ENCODE results near the gene CTNNA2.

CTNNA2 gene

DNA sequence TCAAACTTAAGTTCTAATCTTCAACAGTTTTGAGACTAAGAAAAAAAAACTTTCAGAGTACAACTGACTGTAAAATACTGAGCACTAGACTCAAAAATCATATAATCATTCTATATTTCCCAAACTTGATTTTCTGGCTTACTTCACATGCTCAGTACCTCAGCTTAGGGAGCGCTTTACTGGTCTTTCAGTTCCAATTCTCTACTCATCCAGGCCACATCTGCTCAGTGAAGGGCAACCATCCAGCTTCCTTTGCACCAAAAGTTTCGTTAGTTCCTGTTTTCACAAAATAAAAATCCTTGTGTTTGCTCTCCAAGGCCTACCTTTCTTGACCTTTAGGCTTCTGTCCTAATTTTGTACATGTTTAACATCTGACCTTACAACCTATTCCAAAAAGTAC lies 1079.3 kb downstream of the CTNNA2 start:
- Histone ChIP-seq H3K9ac (ENCODE audit: low read length) (no peak overlapping the region), H3K4me1 (ENCODE audit: control insufficient read depth, insufficient read depth, low read length) (no peaks in the 10 kb centered on the region), H3K4me3 (ENCODE audit: low read depth, low read length) (no peak overlapping the region), H3K27ac (ENCODE audit: low read depth, low read length) (no peak overlapping the region), H3K9me3 (ENCODE audit: control insufficient read depth, insufficient read depth, low read depth, low read length) (no peaks in the 10 kb centered on the region), H3K27me3 (ENCODE audit: control insufficient read depth, insufficient read depth, low read length) (no peaks in the 10 kb centered on the region), H3K36me3 (ENCODE audit: control insufficient read depth, insufficient read depth, low read length) (no peaks in the 10 kb centered on the region)

DNA sequence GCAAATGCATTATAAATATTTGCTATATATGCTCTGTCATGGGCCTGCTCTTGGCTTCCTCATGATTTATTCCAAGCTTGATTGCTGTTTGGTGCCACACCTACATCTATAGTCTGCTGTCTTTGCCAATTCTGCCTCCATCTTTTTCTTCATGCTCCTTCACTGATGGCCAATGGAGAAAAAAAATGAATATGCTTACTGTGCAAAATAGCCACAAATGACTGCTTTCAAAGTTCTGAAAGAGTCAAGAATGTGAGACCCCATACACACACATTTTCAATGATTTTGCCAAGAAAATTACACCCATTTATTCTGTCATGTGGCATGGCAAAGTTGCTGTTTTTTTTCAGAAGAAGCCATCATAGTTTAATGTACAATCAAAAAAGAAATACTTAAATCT lies 1097.3 kb downstream of the CTNNA2 start:
- Histone ChIP-seq H3K9me3 (ENCODE audit: control insufficient read depth, insufficient read depth, low read depth, low read length) (no peaks in the 10 kb centered on the region), H3K27ac (ENCODE audit: low read depth, low read length) (no peak overlapping the region), H3K9ac (ENCODE audit: low read length) (no peak overlapping the region), H3K36me3 (ENCODE audit: control insufficient read depth, insufficient read depth, low read length) (no peaks in the 10 kb centered on the region), H3K4me3 (ENCODE audit: low read depth, low read length) (no peak overlapping the region), H3K27me3 (ENCODE audit: control insufficient read depth, insufficient read depth, low read length) (no peaks in the 10 kb centered on the region), H3K4me1 (ENCODE audit: control insufficient read depth, insufficient read depth, low read length) (no peaks in the 10 kb centered on the region)

DNA sequence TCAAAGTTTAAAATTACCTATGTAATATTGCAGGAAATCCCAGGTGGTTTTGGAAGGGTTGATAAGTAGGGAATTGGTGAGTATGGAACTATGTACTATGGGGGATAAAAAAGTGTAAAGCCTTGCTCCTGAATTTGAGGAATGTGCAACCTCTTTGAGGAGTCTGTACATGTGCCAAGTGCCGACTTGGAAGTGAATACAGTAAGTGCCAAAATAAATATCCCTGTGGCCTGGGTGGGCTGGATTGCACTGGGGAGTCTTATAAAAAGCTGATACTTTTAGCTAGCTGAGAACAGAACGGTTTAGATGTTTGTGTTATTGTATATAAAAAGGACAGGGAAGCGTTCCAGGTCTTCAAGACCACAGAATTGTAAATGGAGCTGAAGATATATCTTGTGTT lies 1108.8 kb downstream of the CTNNA2 start:
- no peak overlapping the region for H3K9ac ChIP-seq (ENCODE audit: low read length)
- no peaks in the 10 kb centered on the region for H3K9me3 ChIP-seq (ENCODE audit: control insufficient read depth, insufficient read depth, low read depth, low read length)
- H3K36me3 ChIP-seq (ENCODE audit: control insufficient read depth, insufficient read depth, low read length): no peaks in the 10 kb centered on the region
- no peak overlapping the region for H3K4me3 ChIP-seq (ENCODE audit: low read depth, low read length)
- H3K27ac ChIP-seq (ENCODE audit: low read depth, low read length): no peak overlapping the region
- H3K4me1 ChIP-seq (ENCODE audit: control insufficient read depth, insufficient read depth, low read length): no peaks in the 10 kb centered on the region
- H3K27me3 ChIP-seq (ENCODE audit: control insufficient read depth, insufficient read depth, low read length): no peaks in the 10 kb centered on the region

DNA sequence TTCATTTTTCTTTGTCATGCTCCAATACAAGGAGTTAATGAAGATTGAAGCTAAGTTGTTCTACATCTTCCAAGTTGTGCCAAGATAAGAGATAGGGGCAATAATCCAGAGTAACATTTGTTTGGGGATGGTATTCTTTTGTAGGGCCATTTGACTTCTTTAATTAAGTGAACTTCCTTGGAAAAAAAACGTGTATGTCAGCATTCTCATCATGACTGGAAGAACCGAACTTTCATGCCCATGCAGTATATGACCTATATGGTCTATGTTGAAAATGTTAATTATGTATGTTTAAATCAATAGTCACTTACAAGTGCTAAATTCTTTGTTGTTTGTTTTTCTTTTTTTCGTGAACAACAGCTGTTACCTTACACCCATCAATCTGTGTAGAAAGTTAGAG lies 1111.2 kb downstream of the CTNNA2 start:
- Histone ChIP-seq H3K4me3 (ENCODE audit: low read depth, low read length) (no peak overlapping the region), H3K27me3 (ENCODE audit: control insufficient read depth, insufficient read depth, low read length) (no peaks in the 10 kb centered on the region), H3K9ac (ENCODE audit: low read length) (no peak overlapping the region), H3K27ac (ENCODE audit: low read depth, low read length) (no peak overlapping the region), H3K36me3 (ENCODE audit: control insufficient read depth, insufficient read depth, low read length) (no peaks in the 10 kb centered on the region), H3K9me3 (ENCODE audit: control insufficient read depth, insufficient read depth, low read depth, low read length) (no peaks in the 10 kb centered on the region), H3K4me1 (ENCODE audit: control insufficient read depth, insufficient read depth, low read length) (no peaks in the 10 kb centered on the region)

DNA sequence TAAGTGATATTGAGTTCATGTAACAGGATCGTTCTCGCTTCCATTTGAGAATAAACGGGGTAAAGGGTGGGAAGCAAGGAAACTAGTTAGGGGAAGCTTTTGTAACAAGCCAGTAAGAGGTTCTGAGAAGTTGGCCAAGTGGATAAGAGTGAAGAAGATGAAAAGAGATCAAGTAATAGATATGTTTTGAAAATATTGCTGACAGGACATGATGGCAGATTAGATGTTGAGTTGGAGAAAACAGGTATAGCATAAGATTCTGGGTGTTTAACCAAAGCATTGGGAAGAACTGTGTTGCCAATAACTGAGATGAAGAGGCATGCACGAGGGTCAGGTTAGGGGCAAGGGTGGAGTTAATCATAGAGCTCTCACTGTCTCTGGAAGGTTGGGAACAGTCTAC lies 1121.7 kb downstream of the CTNNA2 start:
- Histone ChIP-seq H3K27me3 (ENCODE audit: control insufficient read depth, insufficient read depth, low read length) (no peaks in the 10 kb centered on the region), H3K27ac (ENCODE audit: low read depth, low read length) (no peak overlapping the region), H3K4me3 (ENCODE audit: low read depth, low read length) (no peak overlapping the region), H3K9ac (ENCODE audit: low read length) (no peak overlapping the region), H3K36me3 (ENCODE audit: control insufficient read depth, insufficient read depth, low read length) (no peaks in the 10 kb centered on the region), H3K9me3 (ENCODE audit: control insufficient read depth, insufficient read depth, low read depth, low read length) (no peaks in the 10 kb centered on the region), H3K4me1 (ENCODE audit: control insufficient read depth, insufficient read depth, low read length) (no peaks in the 10 kb centered on the region)

DNA sequence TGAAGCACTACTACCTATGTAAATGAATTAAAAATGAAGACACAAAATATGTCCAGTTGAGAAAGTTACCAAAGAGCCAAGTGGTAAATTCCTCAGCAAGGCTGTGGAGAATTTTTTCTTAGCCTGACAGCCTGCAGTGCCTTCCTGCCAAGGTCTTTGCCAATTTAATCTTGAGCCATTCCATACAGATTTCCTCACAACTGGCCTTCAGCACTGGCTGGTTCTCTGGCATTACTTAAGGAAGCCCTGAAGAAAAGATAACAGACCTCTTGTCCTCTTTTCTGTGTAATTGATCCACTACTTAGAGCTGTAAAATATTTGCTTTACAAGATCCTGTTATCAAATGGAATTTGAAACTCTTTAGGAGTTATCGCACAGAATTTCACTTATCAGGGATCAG lies 1125.9 kb downstream of the CTNNA2 start:
- no peaks in the 10 kb centered on the region for H3K4me1 ChIP-seq (ENCODE audit: control insufficient read depth, insufficient read depth, low read length)
- no peaks in the 10 kb centered on the region for H3K9me3 ChIP-seq (ENCODE audit: control insufficient read depth, insufficient read depth, low read depth, low read length)
- H3K36me3 ChIP-seq (ENCODE audit: control insufficient read depth, insufficient read depth, low read length): no peaks in the 10 kb centered on the region
- H3K27ac ChIP-seq (ENCODE audit: low read depth, low read length): no peak overlapping the region
- H3K9ac ChIP-seq (ENCODE audit: low read length): no peak overlapping the region
- no peaks in the 10 kb centered on the region for H3K27me3 ChIP-seq (ENCODE audit: control insufficient read depth, insufficient read depth, low read length)
- no peak overlapping the region for H3K4me3 ChIP-seq (ENCODE audit: low read depth, low read length)

DNA sequence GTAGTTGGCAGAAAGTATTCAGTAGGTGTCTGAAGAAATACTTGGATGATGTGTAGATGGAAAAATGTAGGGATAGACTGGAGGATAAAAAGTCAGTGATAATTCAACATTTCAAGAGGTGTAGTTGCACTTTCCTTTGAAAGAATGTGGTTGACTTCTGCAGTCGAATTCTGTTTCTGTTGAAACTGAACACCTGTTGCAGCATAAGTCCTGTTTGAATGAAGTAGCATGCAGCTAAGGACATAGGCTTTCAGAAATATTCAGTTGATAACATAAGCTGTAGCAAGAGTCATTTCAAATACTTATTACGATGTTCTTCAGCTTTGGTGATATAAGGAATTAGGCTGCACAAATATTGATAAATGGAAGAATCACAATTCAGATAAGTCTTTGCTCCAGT lies 1129.6 kb downstream of the CTNNA2 start:
- H3K36me3 ChIP-seq (ENCODE audit: control insufficient read depth, insufficient read depth, low read length): no peaks in the 10 kb centered on the region
- H3K27me3 ChIP-seq (ENCODE audit: control insufficient read depth, insufficient read depth, low read length): no peaks in the 10 kb centered on the region
- H3K9ac ChIP-seq (ENCODE audit: low read length): no peak overlapping the region
- no peak overlapping the region for H3K4me3 ChIP-seq (ENCODE audit: low read depth, low read length)
- no peaks in the 10 kb centered on the region for H3K9me3 ChIP-seq (ENCODE audit: control insufficient read depth, insufficient read depth, low read depth, low read length)
- H3K27ac ChIP-seq (ENCODE audit: low read depth, low read length): no peak overlapping the region
- no peaks in the 10 kb centered on the region for H3K4me1 ChIP-seq (ENCODE audit: control insufficient read depth, insufficient read depth, low read length)

DNA sequence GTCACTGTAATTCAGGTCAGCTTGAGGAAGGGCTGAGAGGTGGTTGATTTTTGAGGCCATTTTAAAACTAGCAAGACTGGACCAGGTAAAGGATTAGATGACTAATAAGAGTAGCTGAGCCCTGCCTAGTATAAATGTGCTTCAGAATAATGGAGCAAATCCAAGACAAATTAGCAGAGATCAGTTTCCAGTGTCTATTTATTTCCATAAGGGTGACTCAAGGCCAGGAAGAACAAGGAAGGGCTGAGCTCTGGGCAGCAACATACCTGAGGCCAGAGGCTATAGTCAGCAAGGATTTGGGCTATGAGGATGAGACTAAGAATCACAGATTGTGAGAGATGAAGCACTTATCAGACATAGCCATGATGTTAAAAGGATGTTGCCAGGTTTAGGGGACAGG lies 1130.7 kb downstream of the CTNNA2 start:
- no peaks in the 10 kb centered on the region for H3K36me3 ChIP-seq (ENCODE audit: control insufficient read depth, insufficient read depth, low read length)
- no peaks in the 10 kb centered on the region for H3K9me3 ChIP-seq (ENCODE audit: control insufficient read depth, insufficient read depth, low read depth, low read length)
- no peaks in the 10 kb centered on the region for H3K4me1 ChIP-seq (ENCODE audit: control insufficient read depth, insufficient read depth, low read length)
- H3K27ac ChIP-seq (ENCODE audit: low read depth, low read length): no peak overlapping the region
- no peak overlapping the region for H3K9ac ChIP-seq (ENCODE audit: low read length)
- H3K27me3 ChIP-seq (ENCODE audit: control insufficient read depth, insufficient read depth, low read length): no peaks in the 10 kb centered on the region
- no peak overlapping the region for H3K4me3 ChIP-seq (ENCODE audit: low read depth, low read length)

DNA sequence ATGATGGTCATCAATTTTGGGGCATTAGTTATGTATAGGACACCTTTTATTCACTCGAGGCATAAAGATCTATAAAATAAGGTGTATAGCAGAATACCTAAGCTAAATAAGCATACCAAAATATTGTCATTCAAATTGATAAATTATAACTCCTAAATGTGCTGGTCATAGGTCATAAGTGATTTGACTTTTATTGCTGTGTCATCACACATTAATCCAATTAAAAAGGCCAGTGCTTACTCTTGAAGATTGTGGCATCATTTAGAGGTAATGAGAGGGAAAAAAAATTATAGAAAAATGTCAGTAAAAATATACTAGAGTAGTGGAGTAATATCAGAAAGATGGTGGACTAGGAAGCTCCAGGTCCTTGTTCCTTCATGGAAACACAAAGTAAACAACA lies 1138.6 kb downstream of the CTNNA2 start:
- peaks cover 6% of the 10 kb centered on the region; the same call in 1 of the 2 replicates for H3K9me3 ChIP-seq (ENCODE audit: control insufficient read depth, insufficient read depth, low read depth, low read length)
- H3K27me3 ChIP-seq (ENCODE audit: control insufficient read depth, insufficient read depth, low read length): no peaks in the 10 kb centered on the region
- H3K36me3 ChIP-seq (ENCODE audit: control insufficient read depth, insufficient read depth, low read length): no peaks in the 10 kb centered on the region
- no peaks in the 10 kb centered on the region for H3K4me1 ChIP-seq (ENCODE audit: control insufficient read depth, insufficient read depth, low read length)
- H3K4me3 ChIP-seq (ENCODE audit: low read depth, low read length): no peak overlapping the region
- H3K27ac ChIP-seq (ENCODE audit: low read depth, low read length): no peak overlapping the region
- H3K9ac ChIP-seq (ENCODE audit: low read length): no peak overlapping the region

DNA sequence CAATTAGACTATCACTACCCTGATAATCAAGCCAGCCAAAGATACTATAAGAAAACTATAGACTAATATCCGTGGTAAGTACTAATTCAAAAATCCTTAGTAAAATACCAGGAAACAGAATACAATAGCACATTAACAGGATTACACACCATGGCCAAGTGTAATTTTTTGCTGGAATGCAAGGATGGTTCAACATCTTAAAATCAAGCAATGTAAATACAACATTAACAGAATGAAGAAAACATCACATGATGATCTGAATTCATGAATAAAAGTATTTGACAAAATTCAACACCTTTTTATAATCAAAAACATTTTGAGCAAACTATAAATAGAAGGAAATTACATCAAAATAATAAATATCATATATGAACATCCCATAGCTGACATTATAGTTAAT lies 1142.4 kb downstream of the CTNNA2 start:
- Histone ChIP-seq H3K27me3 (ENCODE audit: control insufficient read depth, insufficient read depth, low read length) (no peaks in the 10 kb centered on the region), H3K4me3 (ENCODE audit: low read depth, low read length) (no peak overlapping the region), H3K9ac (ENCODE audit: low read length) (no peak overlapping the region), H3K9me3 (ENCODE audit: control insufficient read depth, insufficient read depth, low read depth, low read length) (peaks cover 6% of the 10 kb centered on the region; the same call in 1 of the 2 replicates), H3K4me1 (ENCODE audit: control insufficient read depth, insufficient read depth, low read length) (no peaks in the 10 kb centered on the region), H3K27ac (ENCODE audit: low read depth, low read length) (no peak overlapping the region), H3K36me3 (ENCODE audit: control insufficient read depth, insufficient read depth, low read length) (no peaks in the 10 kb centered on the region)

DNA sequence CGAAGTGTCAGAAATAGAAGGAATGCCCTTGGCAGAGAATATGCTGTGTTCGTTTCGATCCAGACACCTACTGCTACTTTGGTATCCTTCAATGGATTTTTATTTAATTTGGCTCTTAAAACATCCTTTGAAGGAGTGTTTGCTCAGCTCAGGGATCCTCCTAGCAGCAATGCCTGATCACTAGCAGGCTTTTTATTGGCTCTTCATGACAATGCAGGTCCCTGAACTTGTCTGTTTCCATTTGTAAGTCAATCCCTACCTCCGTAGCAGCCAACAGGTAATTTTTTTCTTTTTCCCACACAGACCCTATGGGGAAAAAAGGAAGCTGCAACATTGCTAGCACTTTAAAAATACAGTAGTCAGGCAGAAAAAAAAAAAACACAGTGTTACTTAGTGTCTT lies 1157.9 kb downstream of the CTNNA2 start:
- no peaks in the 10 kb centered on the region for H3K36me3 ChIP-seq (ENCODE audit: control insufficient read depth, insufficient read depth, low read length)
- H3K9me3 ChIP-seq (ENCODE audit: control insufficient read depth, insufficient read depth, low read depth, low read length): no peaks in the 10 kb centered on the region
- H3K9ac ChIP-seq (ENCODE audit: low read length): no peak overlapping the region
- no peak overlapping the region for H3K4me3 ChIP-seq (ENCODE audit: low read depth, low read length)
- H3K27ac ChIP-seq (ENCODE audit: low read depth, low read length): no peak overlapping the region
- H3K27me3 ChIP-seq (ENCODE audit: control insufficient read depth, insufficient read depth, low read length): no peaks in the 10 kb centered on the region
- no peaks in the 10 kb centered on the region for H3K4me1 ChIP-seq (ENCODE audit: control insufficient read depth, insufficient read depth, low read length)

DNA sequence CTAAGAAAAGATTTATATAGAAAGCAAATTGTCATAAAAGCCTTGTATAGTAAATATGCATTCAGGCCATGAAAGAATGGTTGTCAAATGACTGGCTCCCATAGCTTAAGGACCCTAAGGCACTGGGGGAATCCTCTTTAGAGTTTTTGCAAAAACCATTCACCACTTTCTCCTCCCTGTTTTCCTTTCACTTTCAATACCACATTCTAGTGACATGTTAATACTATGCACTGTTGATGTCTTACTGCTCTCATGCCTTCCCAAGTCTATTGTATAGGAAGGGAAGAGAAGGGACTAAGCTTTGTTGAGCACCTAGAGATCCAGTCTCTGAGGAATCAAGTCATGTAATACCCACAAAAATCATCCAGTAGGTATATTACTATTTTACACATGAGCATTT lies 1174.7 kb downstream of the CTNNA2 start:
- Histone ChIP-seq H3K4me1 (ENCODE audit: control insufficient read depth, insufficient read depth, low read length) (no peaks in the 10 kb centered on the region), H3K36me3 (ENCODE audit: control insufficient read depth, insufficient read depth, low read length) (no peaks in the 10 kb centered on the region)

More for the DNA sequence above, 1174.7 kb downstream of the CTNNA2 start:
- Histone ChIP-seq H3K9ac (ENCODE audit: low read length) (no peak overlapping the region), H3K4me3 (ENCODE audit: low read depth, low read length) (no peak overlapping the region), H3K27ac (ENCODE audit: low read depth, low read length) (no peak overlapping the region), H3K27me3 (ENCODE audit: control insufficient read depth, insufficient read depth, low read length) (no peaks in the 10 kb centered on the region), H3K9me3 (ENCODE audit: control insufficient read depth, insufficient read depth, low read depth, low read length) (no peaks in the 10 kb centered on the region)

Data from HUES6 (cell line).